ENCODE measurements around the gene CLSTN1. TPM values are rescaled to one million over a fixed set of nuclear protein-coding genes. Genes with fewer than 3 reads are reported as not detected.

The CLSTN1 gene
- total and polyA plus RNA-seq, 10 of the 15 experiments (the other 5 are each of a cell fraction or from before 2014, with no cell fraction given), result 2.7 to 64.4 (median 23.2) TPM

- TF ChIP-seq ZNF207 (IDR thresholded peaks at IDR 0.05; ENCODE audit: borderline replicate concordance) (no peak), MYC (IDR thresholded peaks at IDR 0.05; ENCODE audit: insufficient read depth, insufficient read length, insufficient replicate concordance, low read length, severe bottlenecking) (no peak), LARP7 (IDR thresholded peaks at IDR 0.05) (no peak), RB1 (IDR thresholded peaks at IDR 0.05; ENCODE audit: borderline replicate concordance) (no peak), YBX1 (IDR thresholded peaks at IDR 0.05) (no peak), ZNF274 (IDR thresholded peaks at IDR 0.05; ENCODE audit: insufficient read depth, insufficient read length) (no peak)
These were observed 15.2 kb upstream of the CLSTN1 start (continued) for GRCh38 chr1:9838946-9839345.

- Histone ChIP-seq H3K9ac (ENCODE audit: control insufficient read depth, insufficient read depth, low read length) (no peak overlapping the region), H2AFZ (ENCODE audit: control insufficient read depth, low read depth, low read length) (no peak overlapping the region), H3K4me1 (ENCODE audit: control insufficient read depth, insufficient read depth, low read length) (no peaks in the 10 kb centered on the region), H3K9me3 (replicated peaks; ENCODE audit: control insufficient read depth, insufficient read depth, low read length) (no peaks in the 10 kb centered on the region; the same call in 2 of the 3 replicates), H3K4me2 (ENCODE audit: control insufficient read depth, insufficient read depth) (no peak overlapping the region), H3K79me2 (ENCODE audit: control insufficient read depth, insufficient read depth, low read length) (no peaks in the 10 kb centered on the region), H3K4me3 (no peak overlapping the region), H4K20me1 (ENCODE audit: control insufficient read depth, insufficient read depth) (no peaks in the 10 kb centered on the region), H3K36me3 (ENCODE audit: control insufficient read depth in 2 of 2, insufficient read depth in 2 of 2, low read length in 1 of 2) (no peaks in the 10 kb centered on the region), H3K27ac (ENCODE audit: control insufficient read depth, insufficient read depth) (no peak overlapping the region), H3K27me3 (replicated peaks in 1 of 2; ENCODE audit: control insufficient read depth in 2 of 2, insufficient read depth in 2 of 2, low read length in 1 of 2) (no peaks in the 10 kb centered on the region; a peak in 1 of 4 replicates)
- FAIRE-seq (no peak), DNase-seq (ENCODE audit: low read depth, low spot score) (no peak), ATAC-seq (no peak; the same call in 2 of the 3 replicates)
- ChIA-PET CTCF (no interaction called here), POLR2A (no interaction called here), SMC1A (ENCODE audit: uncharacterized antibody, unreplicated experiment) (no interaction called here), RAD21 (ENCODE audit: unreplicated experiment) (no interaction called here)
- TF ChIP-seq ZNF622 (IDR thresholded peaks at IDR 0.05) (no peak), PBX3 (IDR thresholded peaks at IDR 0.05; ENCODE audit: insufficient replicate concordance, low read depth, low read length) (no peak), JUNB (IDR thresholded peaks at IDR 0.05) (no peak), STAT1 (conservative IDR thresholded peaks at IDR 0.05) (no peak)
- intact Hi-C loops (cut with micrococcal nuclease; ENCODE audit: unreplicated experiment) (no loop called here), in situ Hi-C loops (cut with MboI) (no loop called here)
- no TSS peak for BruUV-seq (replicated peaks)
- 33% methylated on average over 5 of the region's 5 CpGs for WGBS (ENCODE audit: insufficient coverage, insufficient replicate concordance, low lambda C conversion rate, missing lambda C conversion rate)
These were observed 12.8 kb upstream of the CLSTN1 start for GRCh38 chr1:9836632-9836960.
